HG03342 (cell line): ENCODE measurements around the gene MAB21L4.

Source experiments
- ATAC-seq: cut with Tn5 transposase; IDR thresholded peaks from one replicate; pipeline ENCODE4 v1.9.1; 2021; ENCODE audit warnings: mild to moderate bottlenecking, moderate library complexity; ENCODE audit not compliant: unreplicated experiment

MAB21L4 gene

GRCh38 chr2:240884745-240885144 lies 11.2 kb downstream of the MAB21L4 start:
- ATAC-seq, result no peak

GRCh38 chr2:240884221-240884620 lies 11.7 kb downstream of the MAB21L4 start:
- no peak for ATAC-seq

DNA sequence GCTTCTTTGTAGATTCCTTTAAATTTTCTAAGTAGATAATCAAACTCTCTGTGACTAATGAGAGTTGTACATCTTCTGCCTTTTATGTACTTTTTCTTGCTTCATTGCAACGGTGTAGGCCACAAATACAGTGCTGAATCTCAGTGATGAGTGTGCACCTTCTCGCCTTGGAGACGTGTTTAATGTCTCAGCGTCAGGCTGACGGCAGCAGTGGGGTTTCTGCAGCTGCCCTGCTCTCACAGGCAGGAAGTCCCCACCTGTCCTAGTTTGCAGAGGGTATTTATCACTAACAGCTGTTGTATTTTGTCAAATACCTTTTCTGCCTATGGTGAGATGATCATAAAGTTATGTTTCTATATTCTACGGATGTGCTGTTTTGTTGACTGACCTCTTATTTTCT lies 14.0 kb downstream of the MAB21L4 start:
- no peak for ATAC-seq

GRCh38 chr2:240879105-240879504 lies 16.9 kb downstream of the MAB21L4 start:
- ATAC-seq, result no peak

DNA sequence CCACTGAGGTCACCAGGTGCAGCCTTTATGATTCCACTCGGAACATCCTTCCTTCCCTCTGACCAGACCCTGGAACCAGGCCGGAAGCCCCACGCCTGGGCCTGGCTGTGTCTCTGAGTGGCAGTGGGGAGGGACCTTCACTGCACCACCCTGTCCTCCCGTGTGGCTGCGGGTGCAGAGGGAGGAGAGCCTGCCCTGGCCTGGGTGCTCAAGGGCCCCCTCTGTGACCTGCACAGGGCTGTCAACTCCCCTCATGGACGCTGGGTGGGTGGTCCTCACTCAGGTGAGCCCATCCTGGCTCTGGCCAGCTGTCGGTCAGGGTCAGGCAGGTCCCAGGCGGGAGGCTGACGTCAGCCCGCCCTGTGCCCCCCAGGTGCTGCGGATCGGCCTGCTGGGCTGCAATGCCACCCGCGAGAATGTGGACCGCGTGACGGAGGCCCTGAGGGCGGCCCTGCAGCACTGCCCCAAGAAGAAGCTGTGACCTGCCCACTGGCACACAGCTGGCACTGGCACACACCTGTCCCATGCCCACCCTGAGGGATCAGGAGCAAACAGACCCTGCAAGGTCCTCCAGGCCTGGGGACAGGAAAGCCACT lies 17.5 kb downstream of the MAB21L4 start:
- no peak for ATAC-seq

DNA sequence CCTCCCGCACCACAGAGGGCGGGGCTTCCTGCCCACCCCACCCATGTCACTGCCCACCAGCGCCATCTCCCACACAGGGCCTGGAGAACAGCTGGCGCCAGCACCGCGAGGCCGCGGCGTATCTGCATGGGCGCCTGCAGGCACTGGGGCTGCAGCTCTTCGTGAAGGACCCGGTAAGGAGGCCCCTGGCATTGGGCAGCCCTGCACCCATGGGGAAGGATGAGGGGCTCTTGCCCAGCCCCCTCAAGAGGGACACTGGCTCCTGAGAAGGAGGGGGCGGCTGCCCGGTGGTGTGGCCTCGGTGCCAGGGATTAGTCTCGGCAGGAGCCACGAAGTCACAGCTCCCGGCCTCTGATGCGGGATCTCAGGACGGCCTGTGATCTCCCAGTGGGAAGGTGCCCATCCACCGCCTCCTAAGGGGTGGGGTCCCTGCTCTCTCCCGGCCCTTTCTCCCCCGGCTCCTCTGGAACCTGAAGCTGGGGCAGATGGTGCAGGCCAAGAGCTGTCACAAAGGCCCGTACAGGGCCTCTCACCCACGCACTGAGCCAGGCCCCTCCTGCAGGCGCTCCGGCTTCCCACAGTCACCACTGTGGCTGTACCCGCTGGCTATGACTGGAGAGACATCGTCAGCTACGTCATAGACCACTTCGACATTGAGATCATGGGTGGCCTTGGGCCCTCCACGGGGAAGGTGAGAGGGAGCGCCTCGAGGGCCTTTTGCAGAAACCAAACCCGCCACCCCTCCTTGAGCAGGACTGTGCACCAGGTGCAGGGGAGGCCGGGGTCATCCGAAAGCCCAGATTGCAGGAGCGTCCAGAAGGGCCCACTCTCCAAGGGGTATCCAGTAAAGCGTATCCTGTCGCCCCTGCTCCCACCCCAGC lies 18.3 kb downstream of the MAB21L4 start:
- no peak for ATAC-seq

- no peak for ATAC-seq
These were observed 19.3 kb downstream of the MAB21L4 start for GRCh38 chr2:240876475-240877251.

DNA sequence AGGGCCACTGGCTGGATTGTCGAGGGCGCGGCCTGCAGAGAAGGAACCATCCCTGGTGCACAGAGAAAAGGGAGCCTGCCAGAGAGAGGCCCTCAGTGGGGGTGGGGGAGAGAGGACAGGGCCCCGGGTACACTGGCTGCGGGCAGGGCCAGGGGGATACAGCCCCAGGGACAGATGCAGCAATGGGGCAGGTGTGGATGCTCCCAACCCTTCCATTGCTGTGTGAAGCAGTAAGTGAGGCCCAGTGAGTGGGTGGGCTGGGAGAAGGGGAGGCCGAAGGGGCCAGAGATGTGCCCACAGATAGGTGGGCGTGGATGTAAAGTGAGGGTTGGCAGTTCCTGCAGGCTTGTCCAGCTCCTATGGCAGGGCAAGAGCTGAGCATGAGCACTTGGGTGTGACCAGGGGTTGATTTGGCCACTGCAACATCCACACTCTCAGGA lies 19.9 kb downstream of the MAB21L4 start:
- ATAC-seq, result no peak

DNA sequence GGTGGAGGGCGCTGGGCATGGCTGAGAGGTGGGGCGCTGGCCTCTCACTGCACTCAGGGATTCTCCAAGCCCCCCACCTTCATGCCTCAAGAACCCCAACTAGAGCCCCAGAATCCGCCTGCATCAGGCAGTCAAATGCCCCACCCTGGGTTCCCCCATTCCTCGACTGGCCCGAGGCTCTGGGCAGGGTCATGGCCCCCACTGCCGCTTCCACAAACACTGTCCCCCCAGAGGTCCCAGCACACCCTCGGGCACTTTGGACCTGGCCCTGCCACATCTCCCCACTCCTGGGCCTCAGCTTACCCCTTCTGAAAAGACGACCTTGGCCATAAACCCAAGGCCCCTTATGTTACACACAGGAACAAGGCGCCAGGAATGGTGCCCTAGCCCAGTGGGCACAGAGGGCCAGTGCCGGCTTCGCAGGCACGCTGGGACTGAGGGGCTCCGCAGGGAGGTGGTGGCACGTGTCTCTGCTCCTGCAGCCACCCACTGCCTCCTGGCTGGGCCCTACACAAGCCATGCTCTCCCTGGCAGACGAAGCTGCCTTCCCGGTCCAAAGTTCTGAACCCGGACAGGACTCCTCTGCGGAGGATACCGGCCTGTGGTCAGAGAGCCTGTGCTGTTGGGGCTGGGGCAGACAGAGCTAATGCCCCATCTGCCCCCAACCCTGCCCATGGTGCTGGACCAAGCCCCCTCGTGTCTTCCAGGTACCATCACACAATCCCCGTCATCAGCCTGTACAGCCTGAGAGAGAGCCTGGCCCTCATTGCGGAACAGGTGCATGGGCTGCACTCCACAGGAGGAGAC lies 20.5 kb downstream of the MAB21L4 start:
- ATAC-seq, result no peak

GRCh38 chr2:240874715-240875227 lies 21.2 kb downstream of the MAB21L4 start:
- no peak for ATAC-seq

DNA sequence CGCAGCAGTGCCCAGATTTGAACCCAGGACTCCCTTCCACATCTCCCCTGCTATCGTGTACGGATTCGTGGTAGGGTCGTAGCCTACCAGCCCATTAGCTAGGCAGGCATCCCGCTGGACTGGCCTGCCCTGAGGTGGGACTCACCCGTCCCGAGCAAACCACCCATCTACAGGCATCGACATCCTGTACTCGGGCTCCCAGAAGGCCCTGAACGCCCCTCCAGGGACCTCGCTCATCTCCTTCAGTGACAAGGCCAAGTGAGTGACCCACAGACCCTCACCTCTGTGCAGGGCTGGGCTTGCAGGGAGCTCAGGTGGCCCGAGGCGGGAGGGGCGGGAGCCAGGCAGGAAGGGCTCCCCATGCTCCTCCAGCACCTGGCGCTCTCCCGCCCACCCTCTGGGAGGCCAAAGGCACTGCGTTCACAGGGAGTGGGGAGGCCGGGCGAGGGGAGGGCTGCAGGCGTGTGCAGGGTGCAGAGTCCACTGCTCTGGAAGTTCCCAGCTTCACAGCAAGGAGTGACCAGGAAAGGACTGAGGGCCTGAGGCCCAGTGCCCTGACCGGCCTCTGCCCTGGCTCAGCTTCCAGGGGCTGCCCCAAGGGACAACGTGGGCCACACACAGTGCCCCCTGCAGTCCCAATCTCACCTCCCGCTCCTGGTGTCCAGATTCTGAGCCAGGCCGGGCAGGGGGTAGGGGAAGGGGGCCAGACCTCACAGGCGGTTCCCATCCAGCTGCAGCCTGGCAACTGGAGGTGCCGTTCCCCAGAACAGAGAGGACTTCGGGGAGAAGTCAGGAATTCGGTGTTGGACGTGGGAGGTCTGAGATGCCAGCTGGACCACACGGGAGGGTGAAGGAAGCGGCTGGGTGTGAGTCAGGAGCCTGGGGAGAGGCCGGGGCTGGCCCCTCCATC lies 21.9 kb downstream of the MAB21L4 start:
- no peak for ATAC-seq

GRCh38 chr2:240873098-240873788 lies 22.7 kb downstream of the MAB21L4 start:
- ATAC-seq, result no peak

DNA sequence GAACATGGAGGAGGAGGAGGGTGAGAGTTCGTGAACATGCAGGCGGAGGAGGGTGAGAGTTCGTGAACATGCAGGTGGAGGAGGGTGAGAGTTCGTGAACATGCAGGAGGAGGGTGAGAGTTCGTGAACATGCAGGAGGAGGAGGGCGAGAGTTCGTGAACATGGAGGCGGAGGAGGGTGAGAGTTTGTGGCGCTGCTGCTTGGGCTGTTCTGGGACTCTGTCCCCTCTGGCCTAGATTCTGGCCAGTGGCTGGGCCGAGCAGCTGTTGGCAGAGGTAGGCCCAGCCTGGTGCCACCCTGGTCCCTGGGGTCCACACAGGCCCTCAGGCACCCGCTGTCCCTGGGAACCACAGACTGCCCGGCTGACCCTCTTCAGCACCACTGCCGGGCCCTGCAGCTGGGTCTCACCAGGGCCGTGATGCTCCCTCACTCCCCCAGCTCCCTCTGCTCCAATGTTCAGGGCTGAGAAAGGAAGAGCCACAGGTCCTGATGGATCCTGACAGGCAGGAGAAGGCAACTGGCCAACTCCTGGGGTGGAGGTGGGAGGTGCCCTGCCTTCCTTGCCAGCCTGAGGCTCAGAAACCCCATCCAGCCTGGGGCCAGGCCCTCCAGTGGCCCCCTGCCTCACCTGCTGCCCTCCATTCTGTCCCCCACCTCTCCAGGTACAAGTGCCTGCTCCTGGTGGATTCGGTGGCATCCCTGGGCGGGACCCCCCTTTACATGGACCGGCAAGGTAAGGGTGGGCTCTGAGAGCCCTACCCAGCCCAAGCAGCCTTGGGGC lies 23.4 kb downstream of the MAB21L4 start:
- ATAC-seq, result no peak

DNA sequence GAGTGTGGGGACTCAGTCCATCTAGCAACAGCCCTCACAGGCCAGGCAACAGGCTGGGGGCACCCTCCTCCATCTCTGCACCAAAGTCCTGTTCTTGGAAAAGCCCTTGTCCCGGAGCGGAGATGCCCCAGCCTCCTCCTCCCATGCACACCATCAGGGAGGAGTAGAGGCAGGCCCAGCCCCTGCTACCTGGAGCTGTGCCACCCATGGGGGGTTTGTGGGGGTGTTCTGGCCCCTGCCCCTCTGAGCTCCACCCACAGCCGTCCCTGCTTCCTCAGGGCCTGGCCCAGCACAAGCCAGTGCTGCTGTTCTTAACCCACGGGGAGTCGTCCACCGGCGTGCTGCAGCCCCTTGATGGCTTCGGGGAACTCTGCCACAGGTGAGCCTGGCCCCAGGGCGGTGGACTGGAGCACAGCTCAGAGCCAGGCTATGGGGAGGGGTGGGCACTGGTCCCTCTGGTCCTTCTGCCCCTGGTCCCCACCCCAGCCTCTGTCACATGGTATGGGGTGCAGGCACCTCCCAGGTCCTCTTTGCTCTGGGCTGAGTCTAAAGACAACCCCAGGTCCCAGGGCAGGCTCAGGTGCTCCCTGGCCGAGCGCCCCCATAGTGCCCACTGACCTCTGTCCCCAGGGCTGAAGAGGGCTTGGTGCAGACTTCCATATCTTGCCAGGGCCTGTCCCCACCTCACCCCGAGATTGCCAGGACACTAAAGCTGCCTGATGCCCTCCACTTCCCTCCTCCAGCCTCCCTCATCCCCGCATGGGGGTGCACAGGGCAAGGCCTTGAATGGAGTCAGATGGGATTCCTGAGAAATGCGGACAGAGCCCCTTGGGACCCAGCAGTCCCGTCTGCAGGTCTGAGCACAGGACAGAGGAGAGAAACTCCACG lies 24.6 kb downstream of the MAB21L4 start:
- no peak for ATAC-seq

DNA sequence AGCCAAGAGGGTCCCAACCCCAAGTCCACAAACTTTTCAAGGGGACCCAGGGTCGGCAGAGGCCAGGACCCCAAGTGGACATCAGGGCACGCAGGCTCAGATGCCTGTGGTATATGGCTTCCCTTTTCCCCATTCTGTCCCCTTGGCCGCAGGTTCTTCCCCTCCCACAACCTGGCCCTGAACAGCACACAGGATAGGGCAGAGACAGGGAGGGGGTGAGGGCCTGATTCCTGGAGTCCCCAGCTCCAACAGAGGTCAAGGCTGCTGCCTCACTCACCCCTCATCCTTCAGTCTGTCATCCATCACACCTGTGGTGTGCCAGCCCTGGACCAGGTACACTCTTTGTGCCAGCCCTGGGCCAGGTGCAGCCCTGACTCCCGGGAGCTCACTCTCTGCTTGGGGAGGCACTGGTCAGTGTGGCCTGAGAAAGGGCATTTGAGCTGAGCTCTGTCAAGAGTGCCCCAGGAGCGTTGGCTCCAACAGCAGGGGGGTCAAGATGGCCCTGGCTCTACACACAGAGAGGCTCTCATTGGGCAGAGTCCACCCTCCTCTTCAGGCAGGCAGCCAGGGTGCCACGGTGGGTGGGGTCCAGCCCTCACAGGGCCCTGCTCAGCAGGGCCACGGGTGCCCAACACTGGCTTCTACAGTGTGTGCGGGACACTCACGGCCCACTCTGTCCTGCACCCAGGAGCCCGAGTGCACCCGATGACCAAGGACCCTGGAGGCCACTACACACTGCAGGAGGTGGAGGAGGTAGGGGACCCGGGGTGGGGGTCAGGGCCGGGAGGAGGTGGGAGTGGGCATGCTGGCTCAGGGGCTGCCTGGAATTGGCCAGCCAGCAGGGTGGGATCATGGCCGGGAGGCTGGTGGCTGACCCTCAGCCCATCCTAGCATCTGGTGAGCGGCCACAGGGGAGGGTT lies 25.7 kb downstream of the MAB21L4 start:
- no peak for ATAC-seq
